T-helper 1 cell (primary cell): ENCODE measurements around the gene NME7.
"Not testable (repeated sequence)": the region's sequence is repeated elsewhere in the genome, so short reads cannot be mapped to it uniquely, and the experiment has no call there.

Source experiments
- DNase-seq, 5 donors: peaks; one replicate each; pipeline ENCODE4 v3.0.0-alpha.2; 2012 to 2020

Gene NME7

DNA sequence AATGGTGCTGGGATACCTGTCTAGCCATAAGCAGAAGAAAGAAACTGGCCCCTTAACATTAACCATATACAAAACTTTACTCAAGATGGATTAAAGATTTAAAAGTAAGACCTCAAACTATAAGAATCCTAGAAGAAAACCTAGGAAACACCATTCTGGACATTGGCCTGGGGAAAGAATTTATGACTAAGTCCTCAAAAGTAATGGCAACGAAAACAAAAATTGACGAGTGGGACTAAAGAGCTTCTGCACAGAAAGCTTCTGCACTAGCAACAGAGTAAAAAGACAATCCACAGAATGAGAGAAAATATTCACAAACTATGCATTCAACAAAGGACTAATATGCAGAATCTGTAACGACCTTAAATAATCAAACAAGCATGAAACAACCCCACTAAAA is 66.7 kb downstream of the NME7 start:
- DNase-seq = no peak

DNA sequence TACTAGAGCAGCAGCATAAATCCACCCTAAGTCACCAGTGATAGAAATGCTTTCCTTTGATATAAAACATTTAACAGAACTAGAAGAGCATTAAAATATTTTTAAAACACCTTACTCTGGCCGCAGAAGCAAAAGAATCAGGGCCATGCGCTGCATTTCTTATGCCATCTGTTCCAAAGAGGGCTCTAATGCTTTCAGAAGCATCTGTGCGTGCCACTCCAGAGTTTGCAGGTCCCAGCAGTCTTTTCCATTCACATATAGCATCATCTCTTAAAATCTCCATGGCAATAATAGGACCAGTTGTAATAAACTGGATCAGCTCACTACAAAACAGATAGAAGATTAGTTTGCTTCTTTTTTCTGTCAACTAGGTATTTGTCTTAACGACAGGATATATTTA is 69.2 kb downstream of the NME7 start:
- no peak for DNase-seq

DNA sequence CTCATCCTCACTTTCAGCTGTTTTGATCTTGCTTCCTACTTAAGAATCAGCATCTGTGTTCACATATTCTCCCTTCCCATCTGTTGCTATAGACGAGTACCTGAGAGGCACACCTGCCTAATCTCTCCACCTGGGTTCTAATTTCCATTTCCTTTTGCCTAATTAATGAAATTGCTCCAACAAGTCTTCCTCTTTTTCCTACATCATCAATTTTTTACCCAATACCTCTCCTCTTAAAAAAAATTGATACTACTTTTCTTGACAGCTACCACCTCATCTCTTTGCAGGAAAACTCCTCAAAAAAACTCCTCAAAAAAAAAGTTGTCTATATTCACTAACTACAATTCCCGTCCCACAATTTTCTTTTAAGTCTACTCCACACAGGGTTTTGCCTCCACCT is 71.8 kb downstream of the NME7 start:
- no peak for DNase-seq

DNA sequence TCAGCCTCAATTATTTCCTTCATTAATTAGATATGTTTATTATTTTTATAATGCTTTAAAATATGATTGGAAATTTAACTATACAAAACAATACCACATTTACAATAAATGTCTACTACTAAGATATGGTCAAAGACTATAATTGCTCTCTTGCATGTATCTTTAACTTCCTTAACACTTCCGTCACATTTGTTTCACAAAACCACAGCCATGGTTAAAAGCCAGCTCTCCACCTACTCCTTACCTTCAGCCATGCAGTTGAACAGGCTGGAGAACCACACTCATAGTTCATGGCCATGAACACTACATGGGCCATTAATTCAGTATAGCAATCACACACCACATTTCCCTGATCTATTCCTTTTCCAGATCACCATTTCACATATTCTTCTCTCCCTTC is 72.2 kb downstream of the NME7 start:
- no peak for DNase-seq

DNA sequence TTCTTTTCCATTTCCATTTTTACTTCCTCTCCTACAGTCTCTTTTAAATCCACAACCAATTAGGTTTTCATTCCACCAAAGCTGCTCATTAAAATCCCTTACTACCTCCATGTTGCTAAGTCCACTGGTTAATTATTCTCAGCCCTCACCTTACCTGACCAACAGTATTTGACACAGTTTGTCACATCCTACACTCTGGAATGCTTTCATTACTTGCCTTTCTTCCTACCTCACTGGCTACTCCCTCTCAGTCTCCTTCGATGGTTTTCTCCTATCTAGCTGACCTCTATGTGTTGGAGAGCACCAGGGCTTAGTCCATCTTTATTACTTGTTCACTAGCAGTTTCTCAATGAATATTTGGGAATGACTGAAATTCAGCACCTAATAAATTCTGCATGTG is 78.6 kb downstream of the NME7 start:
- no peak for DNase-seq

DNA sequence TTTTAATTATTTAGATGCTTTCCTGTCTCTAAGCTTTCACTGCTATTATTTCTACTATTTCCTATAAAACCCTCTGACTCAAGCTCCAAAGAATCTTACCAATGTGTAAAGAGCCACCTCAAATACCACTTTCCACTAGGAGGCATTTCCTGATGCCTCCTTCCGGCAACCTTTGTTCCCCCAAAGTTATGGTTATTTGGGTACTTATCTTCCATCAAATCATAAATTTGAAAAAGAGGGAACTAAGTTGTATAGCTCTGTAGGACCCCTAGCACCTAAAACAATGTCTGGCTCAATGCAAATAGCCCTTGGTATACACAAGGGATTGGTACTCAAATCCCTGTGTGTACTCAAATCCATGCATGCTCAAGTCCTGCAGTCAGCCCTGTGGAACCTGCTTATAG is 79.6 kb downstream of the NME7 start:
- DNase-seq = no peak

DNA sequence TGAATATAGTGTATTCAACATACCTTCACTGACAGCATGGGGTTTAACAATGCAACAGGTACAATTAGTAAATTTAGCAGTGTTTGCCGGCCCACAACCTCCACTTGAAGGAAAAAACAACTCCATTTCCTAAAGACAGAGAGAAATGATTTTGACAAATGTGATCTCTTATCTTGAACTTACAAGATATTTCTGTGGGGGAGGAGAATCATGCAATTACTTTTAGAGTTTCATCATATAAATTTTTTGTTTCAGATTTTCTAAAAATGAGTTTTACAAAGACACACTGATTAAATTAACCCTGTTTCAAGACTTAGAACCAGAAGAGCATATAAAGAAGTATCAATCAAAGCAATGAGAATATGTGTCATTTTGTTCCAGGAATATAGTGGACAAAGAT is 80.3 kb downstream of the NME7 start:
- DNase-seq = no peak

DNA sequence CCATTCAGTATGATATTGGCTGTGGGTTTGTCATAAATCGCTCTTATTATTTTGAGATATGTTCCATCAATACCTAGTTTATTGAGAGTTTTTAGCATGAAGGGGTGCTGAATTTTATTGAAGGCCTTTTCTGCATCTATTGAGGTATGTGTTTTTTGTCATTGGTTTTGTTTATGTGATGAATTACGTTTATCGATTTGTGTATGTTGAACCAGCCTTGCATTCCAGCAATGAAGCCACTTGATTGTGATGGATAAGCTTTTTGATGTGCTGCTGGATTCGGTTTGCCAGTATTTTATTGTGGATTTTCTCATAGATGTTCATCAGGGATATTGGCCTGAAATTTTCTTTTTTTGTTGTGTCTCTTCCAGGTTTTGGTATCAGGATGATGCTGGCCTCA is 86.0 kb downstream of the NME7 start:
- not testable (repeated sequence) for DNase-seq

DNA sequence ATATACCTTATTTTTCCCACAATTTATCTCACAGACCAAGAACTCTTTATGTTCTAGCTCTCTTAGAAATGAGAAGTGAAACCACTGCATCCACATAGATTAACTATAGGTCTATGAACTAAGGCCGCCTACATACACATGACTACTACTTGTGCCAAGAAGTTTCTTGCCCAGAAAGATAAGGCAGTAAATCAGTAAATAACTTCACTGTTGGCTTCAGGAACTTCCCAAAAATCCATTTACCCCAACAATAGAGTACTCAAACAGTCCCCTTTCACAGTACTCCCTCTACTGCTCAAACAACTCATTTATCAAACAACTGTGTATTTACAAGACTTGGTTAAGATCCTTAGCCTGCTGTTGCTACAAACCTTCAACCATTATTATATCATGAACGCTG is 96.5 kb downstream of the NME7 start:
- no peak for DNase-seq

DNA sequence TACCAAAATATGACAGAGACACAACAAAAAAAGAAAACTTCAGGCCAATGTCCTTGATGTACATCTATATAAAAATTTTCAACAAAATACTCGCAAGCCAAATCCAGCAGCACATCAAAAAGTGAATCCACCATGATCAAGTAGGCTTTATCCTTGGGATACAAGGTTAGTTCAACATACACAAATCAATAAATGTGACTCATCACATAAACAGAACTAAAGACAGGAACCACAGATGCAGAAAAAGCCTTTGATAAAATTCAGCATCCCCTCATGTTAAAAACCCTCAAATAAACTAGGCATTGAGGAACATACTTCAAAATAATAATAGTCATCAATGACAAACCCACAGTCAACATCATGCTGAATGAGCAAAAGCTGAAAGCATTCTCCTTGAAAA is 101.5 kb downstream of the NME7 start:
- no peak for DNase-seq

DNA sequence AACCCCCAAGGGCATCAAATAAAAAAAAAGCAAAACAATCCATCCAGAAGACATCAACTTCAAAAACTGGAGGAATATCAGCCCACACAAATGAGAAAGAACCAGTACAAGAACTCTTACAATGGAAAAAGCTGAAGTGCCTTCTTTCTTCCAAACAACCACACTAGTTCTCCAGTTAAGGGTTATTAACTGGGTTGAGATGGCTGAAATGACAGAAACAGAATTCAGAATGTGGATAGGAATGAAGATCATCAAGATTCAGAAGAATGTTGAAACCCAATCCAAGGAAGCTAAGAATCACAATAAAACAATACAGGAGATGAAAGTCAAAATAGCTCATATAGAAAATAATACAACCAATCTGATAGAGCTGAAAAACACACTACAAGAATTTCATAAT is 104.5 kb downstream of the NME7 start:
- no peak for DNase-seq

DNA sequence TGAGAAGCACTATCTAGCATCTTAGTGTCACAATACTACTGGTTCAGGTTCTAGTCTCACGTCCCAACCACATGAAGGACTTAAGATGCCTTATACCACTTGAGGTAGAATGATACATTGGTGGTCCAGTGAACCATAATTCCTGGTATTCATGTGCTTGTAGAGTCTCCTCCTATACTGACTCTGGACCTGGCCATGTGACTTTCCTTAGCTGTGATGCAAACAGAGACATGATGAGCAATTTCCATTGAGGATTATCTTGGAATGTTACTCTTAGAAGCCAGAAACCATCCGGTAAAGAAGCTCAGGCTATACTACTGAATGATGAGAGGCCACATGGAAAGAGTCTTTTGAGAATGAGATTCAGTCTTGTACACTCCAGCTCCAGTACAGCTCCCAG is 105.7 kb downstream of the NME7 start:
- no peak for DNase-seq

DNA sequence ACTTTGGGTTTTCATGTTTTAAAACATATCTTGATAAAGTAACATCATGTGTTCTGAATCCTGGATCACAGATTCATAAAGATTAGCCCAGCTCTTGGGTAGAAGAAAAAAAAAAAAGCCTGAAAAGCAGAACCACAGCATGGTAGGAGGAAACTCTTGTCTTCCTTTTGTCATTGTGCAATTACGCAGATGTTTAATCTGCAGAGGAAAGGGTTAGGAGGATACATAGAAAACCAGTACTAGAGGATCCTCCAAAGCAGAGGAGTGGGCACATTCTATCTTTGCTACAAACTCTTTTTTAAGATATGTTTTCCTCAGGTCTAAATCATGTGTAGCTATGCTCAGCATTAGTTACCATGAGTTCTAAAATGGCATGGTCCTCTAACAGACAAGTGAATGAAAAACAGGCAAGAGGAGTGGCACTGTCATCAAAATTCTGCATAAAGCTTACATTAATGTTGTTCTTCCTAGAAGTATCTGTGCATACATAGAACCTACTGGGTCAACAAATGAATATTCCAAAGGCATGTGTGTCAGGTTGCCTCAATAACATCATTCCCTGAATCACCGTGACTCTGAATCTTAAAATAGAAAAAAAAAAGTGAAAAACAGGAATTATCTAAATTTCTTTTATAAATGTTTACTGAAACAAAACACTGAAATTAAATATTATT is 107.0 kb downstream of the NME7 start:
- no peak for DNase-seq

DNA sequence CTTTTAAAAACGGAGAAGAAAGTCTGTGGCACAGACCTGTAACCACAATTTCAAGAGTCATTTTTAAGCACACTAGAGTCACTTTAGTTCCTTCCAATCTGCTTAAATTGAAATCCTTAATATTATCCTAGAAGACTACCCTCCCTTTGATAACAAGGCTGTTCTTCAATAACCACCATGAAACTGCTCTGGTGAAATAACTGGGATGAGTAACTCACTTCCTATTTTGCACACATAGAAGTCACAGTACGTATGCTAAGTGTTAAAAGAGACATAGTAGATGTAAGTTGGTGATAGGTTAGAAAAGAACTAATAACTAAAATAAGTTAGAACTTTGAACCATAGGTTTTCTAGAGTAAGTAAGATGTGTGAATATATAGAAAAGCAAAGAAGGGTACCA is 107.8 kb downstream of the NME7 start:
- no peak for DNase-seq

DNA sequence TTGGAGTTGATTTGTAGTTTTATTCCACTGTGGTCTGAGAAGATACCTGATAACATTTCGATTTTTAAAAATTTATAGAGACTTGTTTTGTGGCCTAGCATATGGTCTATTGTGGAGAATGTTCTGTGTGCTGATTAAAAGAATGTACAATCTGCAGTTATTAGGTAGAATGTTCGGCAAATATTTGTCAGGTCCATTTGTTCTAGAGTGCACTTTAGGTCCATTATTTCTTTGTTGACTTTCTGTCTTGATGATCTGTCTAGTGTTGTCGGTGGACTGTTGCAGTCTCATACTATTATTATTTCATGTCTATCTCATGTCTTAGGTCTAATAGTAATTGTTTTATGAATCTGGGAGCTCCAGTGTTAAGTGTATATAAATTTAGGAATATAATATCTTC is 116.8 kb downstream of the NME7 start:
- DNase-seq = no peak

DNA sequence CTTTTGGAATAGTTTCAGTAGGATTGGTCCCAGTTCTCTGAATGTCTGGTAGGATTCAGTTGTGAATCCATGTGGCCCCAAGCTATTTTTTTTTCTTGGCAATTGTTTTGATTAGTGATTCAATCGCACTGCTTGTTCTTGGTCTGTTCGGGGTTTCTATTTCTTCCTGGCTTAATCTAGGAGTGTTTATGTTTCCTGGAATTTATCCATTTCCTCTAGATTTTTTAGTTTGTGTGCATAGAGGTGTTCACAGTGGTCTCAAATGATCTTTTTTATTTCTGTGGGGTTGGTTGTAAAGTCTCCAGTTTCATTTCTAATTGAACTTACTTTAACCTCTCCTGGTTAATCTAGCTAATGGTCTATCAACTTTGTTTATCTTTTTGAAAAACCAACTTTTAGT is 117.6 kb downstream of the NME7 start:
- no peak for DNase-seq

DNA sequence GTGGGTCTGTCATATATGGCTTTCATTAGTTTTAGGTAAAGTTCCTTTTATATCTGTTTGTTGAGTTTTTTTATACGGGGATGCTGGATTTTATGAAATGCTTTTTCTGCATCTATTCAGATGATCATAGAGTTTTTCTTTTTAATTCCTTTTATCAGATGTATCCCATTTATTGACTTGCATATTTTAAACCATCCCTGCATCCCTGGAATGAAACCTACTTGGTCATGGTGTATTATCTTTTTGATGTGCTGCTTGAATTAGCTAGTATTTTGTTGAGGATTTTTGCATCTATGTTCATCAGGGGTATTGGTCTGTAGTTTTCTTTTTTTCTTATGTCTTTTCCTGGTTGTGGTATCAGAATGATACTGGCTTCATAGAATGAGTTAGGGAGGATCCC is 118.0 kb downstream of the NME7 start:
- no peak for DNase-seq

DNA sequence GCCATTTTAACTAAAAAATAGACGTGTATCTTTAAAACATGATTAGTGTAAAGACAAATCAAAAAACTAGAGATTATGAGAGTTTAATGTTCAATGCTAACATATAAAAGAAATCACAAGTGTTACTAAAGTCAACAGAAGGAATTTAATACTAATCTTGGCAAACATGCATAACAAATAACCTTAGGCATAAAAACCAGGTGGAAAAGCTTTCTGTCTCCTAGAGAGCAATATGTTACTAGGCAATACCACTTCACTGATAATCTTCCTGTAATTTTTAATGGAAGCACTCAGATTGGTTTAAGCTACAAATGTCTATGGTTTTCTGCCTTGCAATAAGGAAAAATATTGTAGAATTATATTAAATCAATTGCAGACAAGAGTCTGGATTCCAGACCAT is 121.9 kb downstream of the NME7 start:
- no peak for DNase-seq

DNA sequence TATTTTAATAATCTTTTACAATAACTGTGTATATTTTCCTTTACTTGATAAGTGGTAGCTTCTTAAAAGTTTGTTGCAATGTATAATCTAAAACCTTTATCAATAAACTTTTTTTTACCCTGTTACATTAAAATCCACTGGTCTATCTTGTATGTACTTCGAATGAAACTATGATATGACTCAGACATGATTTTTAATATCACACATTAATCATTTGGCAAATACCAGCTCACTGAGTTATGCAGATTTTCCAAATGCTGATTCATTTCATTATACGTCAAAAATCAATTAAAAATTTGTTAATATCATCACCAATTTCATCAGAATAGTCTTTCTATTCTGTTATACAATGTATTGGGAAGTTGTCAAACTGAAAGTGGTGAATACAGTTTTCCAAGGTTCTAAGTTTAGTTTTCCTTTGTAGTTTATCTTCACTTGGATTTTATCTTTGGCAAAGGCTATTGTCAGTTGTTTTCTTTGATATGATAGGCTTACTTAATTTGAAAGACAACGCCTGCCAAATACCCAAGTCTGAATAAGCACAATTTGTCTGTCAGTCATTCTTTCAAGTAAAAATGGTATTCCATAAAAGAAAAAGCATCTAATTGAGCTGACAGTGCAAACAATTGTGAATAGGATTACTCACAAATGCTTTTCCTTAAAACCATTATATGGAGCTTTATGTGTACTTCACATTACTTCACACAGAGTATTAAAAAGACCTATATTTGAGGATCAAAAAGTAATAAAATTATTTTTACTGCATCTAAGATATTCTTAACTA is 127.0 kb downstream of the NME7 start:
- no peak for DNase-seq

DNA sequence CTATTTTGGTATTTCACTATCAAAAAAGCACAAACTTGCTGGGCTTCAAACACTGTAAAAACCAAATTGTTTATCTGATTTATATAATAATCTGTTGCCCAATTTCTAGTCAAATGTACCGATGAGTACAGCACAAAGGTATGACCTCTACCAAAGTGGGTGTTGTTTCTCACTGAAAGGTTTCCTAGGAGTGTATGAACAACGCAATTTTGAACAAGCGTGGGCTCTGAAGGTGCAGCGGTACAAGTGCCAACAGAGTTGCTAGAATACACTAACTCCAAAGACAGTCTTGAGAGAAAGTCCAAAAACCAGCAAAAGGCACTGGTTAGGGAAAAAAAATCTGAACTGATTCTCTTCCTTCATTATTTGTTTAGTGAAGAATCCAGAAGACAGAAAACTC is 130.7 kb downstream of the NME7 start:
- DNase-seq = no peak

DNA sequence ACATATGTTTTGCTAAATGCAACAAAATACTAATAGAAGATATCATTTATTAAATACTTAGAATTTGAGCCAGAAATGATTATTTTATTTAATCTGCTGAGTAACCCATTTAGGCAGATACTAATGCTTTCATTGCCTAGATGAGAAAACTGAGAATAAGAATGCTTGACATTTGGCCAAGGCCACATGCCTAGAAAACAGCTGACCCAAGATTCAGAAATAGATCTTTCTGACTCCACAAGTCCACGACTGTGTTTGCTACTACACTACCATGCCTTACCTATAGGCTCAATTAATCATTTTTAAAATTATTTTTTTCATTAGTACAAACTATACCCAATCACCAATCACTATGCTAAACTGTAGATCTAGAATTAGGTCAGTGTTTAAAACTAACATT is 131.5 kb downstream of the NME7 start:
- no peak for DNase-seq

DNA sequence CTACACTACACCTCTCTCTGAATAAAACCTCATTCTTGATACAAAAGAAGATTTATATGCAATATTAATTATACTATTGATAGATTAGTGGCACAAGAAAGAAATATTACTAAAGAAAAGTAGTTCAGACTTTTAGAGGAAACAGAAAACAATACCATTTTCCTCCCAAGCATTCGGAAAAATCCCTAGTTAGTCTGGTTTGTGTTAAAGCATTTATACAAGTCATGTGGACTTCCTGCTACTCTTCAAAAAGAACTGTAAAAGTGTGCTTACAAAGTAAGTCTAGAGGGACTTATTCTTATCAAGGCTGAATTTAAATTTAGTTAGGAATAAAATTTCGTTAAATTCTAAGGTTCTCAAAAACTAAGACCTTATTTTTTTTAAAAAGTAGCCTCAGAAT is 132.0 kb downstream of the NME7 start:
- no peak for DNase-seq

DNA sequence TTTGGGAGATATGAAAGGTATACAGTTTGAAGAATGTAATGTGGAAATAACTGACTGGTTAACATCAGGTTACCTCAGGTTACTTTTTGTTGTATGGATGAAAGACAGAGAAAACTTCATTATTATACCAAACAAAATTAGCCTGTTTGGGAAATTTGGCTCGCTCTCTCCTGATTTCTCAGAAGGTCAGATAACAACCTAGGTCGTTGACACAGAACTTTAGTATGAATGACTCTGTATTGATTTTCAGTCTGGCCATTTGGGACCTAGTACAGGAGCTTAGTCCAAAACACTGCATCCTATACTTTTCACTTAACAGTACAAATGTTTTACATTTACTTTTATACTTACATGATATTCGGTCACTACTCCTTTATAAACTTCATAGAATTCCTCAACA is 132.8 kb downstream of the NME7 start:
- DNase-seq = no peak

DNA sequence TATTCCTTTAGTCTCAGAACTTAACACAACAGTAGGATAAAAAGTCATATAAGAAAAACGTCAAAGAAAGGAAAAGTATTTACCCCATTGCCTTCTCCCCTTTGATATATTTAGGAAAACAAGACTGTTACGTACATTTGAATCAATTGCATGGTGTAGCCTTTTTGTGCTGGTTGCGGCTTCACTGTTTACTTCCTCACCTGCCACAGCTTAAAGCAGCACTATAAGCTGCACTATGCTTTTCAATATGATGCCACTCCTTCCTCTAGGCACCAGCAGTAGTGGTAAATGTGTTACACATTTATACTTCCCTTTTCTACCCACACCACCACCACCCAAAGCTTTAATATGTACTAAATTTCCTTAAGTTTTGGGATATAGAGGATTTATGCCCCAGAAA is 150.0 kb downstream of the NME7 start:
- no peak for DNase-seq

DNA sequence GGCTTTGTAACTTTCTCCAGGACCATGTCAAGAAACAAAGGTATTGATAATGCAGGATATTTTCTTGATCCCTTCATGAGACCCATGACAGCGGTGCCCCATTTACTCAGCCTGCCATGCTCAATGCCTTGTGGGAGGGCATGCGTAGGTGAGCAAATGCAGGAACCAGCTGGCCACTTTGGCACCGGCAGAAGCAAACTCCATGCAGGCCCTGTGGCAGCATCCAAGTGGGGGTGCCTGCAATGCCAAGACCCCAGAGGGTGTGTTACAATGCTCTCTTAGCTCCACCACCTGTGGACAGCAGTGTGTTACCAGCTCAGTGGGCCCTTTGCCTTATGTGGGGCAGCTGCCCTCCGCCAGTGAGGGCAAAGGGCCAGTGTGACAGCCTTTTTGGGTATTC is 153.0 kb downstream of the NME7 start:
- DNase-seq = no peak
